Measurements from ENCODE around the gene DIPK1C.

DIPK1C gene

DNA sequence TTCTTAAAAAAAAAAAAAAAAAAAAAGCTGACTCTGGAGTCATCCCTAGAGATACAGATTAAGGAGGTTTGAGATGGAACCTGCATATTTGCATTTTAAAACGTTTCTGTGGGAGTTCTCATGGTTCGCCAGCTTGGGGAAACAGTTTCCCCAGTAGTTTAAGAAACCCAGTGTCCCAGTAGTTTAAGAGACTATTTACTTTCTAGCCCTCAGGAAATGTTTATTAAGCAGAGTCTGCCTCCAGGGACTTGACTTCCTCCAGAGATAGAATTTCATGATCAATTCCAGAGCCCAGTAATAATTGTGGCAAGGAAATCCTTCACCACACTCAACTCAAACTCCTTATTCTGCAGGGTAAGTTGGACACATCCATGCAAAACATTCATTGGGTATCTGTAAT lies 39.1 kb downstream of the DIPK1C start:
- no peak overlapping the region for H3K4me3 ChIP-seq (replicated peaks in 1 of 2; ENCODE audit: low read depth in 2 of 2, low read length in 2 of 2)
- TF ChIP-seq, protein P1, sequence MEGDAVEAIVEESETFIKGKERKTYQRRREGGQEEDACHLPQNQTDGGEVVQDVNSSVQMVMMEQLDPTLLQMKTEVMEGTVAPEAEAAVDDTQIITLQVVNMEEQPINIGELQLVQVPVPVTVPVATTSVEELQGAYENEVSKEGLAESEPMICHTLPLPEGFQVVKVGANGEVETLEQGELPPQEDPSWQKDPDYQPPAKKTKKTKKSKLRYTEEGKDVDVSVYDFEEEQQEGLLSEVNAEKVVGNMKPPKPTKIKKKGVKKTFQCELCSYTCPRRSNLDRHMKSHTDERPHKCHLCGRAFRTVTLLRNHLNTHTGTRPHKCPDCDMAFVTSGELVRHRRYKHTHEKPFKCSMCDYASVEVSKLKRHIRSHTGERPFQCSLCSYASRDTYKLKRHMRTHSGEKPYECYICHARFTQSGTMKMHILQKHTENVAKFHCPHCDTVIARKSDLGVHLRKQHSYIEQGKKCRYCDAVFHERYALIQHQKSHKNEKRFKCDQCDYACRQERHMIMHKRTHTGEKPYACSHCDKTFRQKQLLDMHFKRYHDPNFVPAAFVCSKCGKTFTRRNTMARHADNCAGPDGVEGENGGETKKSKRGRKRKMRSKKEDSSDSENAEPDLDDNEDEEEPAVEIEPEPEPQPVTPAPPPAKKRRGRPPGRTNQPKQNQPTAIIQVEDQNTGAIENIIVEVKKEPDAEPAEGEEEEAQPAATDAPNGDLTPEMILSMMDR (IDR thresholded peaks at IDR 0.05; ENCODE audit: low read depth, low read length), result no peak
- DNase-seq (ENCODE audit: low read depth in 2 of 2), result no peak

GRCh38 chr18:74416124-74416523 lies 41.0 kb downstream of the DIPK1C start:
- H3K4me3 ChIP-seq (replicated peaks in 1 of 2; ENCODE audit: low read depth in 2 of 2, low read length in 2 of 2), result no peak overlapping the region
- TF ChIP-seq, protein P1 (IDR thresholded peaks at IDR 0.05; ENCODE audit: low read depth, low read length), result no peak
- DNase-seq (ENCODE audit: low read depth in 2 of 2), result no peak

DNA sequence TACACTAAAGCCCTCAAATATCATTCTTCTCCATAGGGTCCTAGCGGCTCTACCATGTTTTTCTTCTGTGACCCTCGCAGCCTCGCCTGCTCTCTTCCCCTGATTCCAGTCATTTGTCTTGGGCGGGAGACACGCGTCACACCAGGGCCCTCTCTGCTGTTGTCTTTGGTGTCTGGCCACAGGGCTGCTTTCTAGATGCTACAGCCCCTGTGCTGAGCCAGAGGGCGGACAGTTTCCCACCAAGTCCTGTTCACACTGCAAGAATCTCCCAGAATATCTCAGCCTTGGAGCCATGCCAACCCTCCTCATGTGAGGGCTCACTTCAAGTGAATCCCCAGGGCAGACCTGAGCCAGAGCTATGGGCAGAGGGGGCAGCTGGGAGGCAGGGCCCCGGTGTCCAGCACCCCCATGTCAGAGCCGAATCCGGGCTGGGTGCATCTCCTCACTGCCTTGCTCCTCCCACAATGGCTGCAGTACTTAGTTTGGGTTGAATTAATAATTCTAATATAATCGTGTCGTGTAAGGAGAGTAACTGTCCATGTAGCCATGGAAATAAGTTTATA lies 42.1 kb downstream of the DIPK1C start:
- no peak overlapping the region for H3K4me3 ChIP-seq (replicated peaks in 1 of 2; ENCODE audit: low read depth in 2 of 2, low read length in 2 of 2)
- DNase-seq (ENCODE audit: low read depth in 2 of 2), result no peak
- TF ChIP-seq, protein P1 (IDR thresholded peaks at IDR 0.05; ENCODE audit: low read depth, low read length), result no peak

- no peak for DNase-seq (ENCODE audit: low read depth in 2 of 2)
Measured at GRCh38 chr18:74413836-74414235, 43.3 kb downstream of the DIPK1C start.

DNA sequence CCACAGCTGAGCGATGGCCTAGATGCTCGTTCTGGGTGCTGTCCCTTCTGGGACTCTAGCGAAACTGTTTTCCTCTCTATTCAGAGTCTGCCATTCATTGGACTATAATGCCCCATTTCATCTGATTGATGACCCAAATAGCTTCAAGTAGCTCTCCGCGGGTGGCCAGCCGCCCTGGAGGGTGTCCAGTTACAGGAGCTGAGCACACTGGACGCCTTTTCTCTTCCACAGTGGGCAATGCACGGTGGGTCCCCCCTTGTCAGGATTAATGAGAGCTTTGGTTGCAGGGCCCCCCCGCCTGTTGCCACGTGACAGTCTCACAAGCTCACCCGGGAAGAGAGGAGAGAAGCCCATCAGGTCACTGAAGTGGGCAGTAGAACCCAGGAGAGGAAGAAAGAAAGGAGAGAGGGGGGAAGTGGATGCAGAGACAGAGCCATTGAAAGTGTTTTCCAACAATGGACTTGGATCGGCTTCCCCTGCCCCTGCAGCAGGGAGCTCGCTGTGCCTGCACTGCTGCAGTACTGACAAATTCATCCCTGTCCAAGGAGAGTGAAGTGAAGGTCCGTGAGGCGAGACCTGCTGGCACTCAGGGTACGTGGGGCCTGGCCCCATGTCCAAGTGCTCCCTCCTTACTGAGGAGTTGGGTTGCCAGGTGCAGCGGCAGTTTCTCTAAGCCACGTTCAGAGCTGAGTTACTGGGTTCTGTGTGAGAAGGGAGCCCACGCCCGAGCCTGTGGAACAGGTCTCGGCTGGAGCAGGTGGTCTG lies 44.8 kb downstream of the DIPK1C start:
- TF ChIP-seq, protein P1 (IDR thresholded peaks at IDR 0.05; ENCODE audit: low read depth, low read length), result no peak
- DNase-seq (ENCODE audit: low read depth in 2 of 2), result no peak
- no peak overlapping the region for H3K4me3 ChIP-seq (replicated peaks in 1 of 2; ENCODE audit: low read depth in 2 of 2, low read length in 2 of 2)

More at GRCh38 chr18:74413836-74414235, 43.3 kb downstream of the DIPK1C start:
- TF ChIP-seq, protein P1 (IDR thresholded peaks at IDR 0.05; ENCODE audit: low read depth, low read length), result no peak
- no peak overlapping the region for H3K4me3 ChIP-seq (replicated peaks in 1 of 2; ENCODE audit: low read depth in 2 of 2, low read length in 2 of 2)

GRCh38 chr18:74411475-74411874 lies 45.6 kb downstream of the DIPK1C start:
- TF ChIP-seq, protein P1 (IDR thresholded peaks at IDR 0.05; ENCODE audit: low read depth, low read length), result no peak
- no peak overlapping the region for H3K4me3 ChIP-seq (replicated peaks in 1 of 2; ENCODE audit: low read depth in 2 of 2, low read length in 2 of 2)
- DNase-seq (ENCODE audit: low read depth in 2 of 2), result no peak

All from cardiac fibroblast (primary cell).